K562 (cell line): ENCODE data around the gene EXOC3. TPM values are rescaled to one million over a fixed set of nuclear protein-coding genes. Genes with fewer than 3 reads are reported as not detected.

Experiments used
- ATAC-seq: fragments of 200-7000 bp; cut with Tn5 transposase; 3 replicates; pipeline ENCODE4 v1.9.1; 2020; ENCODE audit warnings: moderate library complexity
- BruUV-seq: library from RNA; stranded (reverse); fragments of 400-500 nt; replicated peaks from 2 replicates; lab custom pipeline; 2021; lab: Mats Ljungman, UMichigan
- CTCF ChIA-PET: fragments of 300-600 bp; formaldehyde crosslinking; extraction: SDS; loops from one replicate; lab custom pipeline; 2021; ENCODE audit warnings: low intra/inter-chr PET ratio; lab: Yijun Ruan, JAX
- POLR2A ChIA-PET: fragments of 300-600, 350-650 bp; sonication (Branson Sonifier 250); formaldehyde crosslinking; extraction: SDS; loops from one replicate; lab custom pipeline; 2021; ENCODE audit warnings: antibody characterized with exemption, inconsistent platforms; lab: Yijun Ruan, JAX
- DNase-seq, 4 experiments: peaks; one replicate each; pipeline versions ENCODE4 v3.0.0 to v3.0.0-alpha.2; 2011 to 2018; ENCODE audit warnings: low spot score in 3 of 4, mixed read lengths in 3 of 4; ENCODE audit errors: extremely low read depth in 1 of 4
- FAIRE-seq: peaks from 2 replicates; lab custom pipeline; 2011; peaks lifted over from hg19 to GRCh38; lab: Jason Lieb, UNC
- H2AFZ ChIP-seq: 2 replicates; pipeline ENCODE4 v1.6.0; 2011; ENCODE audit warnings: low read depth, low read length, control low read depth, inconsistent platforms
- H3K27ac ChIP-seq: fragments of 200-600 bp; 3 replicates; pipeline ENCODE4 v1.8.0; 2011; ENCODE audit warnings: low read depth, mild to moderate bottlenecking, control low read depth, inconsistent platforms, low read length, moderate library complexity, mixed read lengths; ENCODE audit errors: extremely low read depth
- H3K27me3 ChIP-seq, 2 experiments: fragments of 300-600 bp in 1 of 2; 2 replicates in 1 of 2; 3 replicates in 1 of 2; pipeline versions ENCODE4 v1.6.0 to v1.8.0; 2011; ENCODE audit warnings: inconsistent platforms in 2 of 2, low read length in 2 of 2, mild to moderate bottlenecking in 1 of 2, mixed read lengths in 1 of 2, moderate library complexity in 1 of 2; ENCODE audit not compliant: control insufficient read depth in 2 of 2, insufficient read depth in 2 of 2
- H3K36me3 ChIP-seq: fragments of 300-600 bp; 3 replicates; pipeline ENCODE4 v1.8.0; 2011; ENCODE audit warnings: mild to moderate bottlenecking, low read length, inconsistent platforms; ENCODE audit not compliant: control insufficient read depth, insufficient read depth
- H3K4me1 ChIP-seq, 2 experiments: fragments of 200-600 bp in 1 of 2; replicated peaks in 1 of 2; 2 replicates in 1 of 2; 3 replicates in 1 of 2; pipeline versions ENCODE4 v1.5.1 to v1.8.0; 2011; ENCODE audit warnings: inconsistent platforms in 2 of 2, low read length in 2 of 2, mild to moderate bottlenecking in 1 of 2, mixed read lengths in 1 of 2, moderate library complexity in 1 of 2; ENCODE audit not compliant: control insufficient read depth in 2 of 2, insufficient read depth in 2 of 2
- H3K4me2 ChIP-seq: 2 replicates; pipeline ENCODE4 v1.6.1; 2011; ENCODE audit warnings: low read length, control low read depth, inconsistent platforms, mixed read lengths; ENCODE audit not compliant: insufficient read depth
- H3K4me3 ChIP-seq: fragments of 200-600 bp; sonication (generic), shearing (Covaris generic); 2 replicates; pipeline ENCODE4 v1.5.1; 2016; ENCODE audit warnings: control low read depth, inconsistent platforms
- H3K79me2 ChIP-seq: fragments of 200-600 bp; 3 replicates; pipeline ENCODE4 v1.8.0; 2011; ENCODE audit warnings: low read length, inconsistent platforms; ENCODE audit not compliant: control insufficient read depth, insufficient read depth
- H3K9ac ChIP-seq, 2 experiments: 2 replicates each; pipeline versions ENCODE4 v1.6.0 to v1.6.1; 2011; ENCODE audit warnings: low read depth in 2 of 2, low read length in 2 of 2, control low read depth in 1 of 2, inconsistent platforms in 1 of 2, mild to moderate bottlenecking in 1 of 2, mixed read lengths in 1 of 2; ENCODE audit not compliant: insufficient read depth in 1 of 2
- H3K9me1 ChIP-seq: one replicate; pipeline ENCODE4 v1.6.0; 2011; ENCODE audit warnings: inconsistent platforms, mild to moderate bottlenecking, low read length, moderate library complexity; ENCODE audit not compliant: control insufficient read depth, insufficient read depth
- H3K9me3 ChIP-seq: replicated peaks from 2 replicates; pipeline ENCODE4 v1.5.1; 2011; ENCODE audit warnings: low read depth, low read length, inconsistent platforms; ENCODE audit not compliant: control insufficient read depth, insufficient read depth
- H4K20me1 ChIP-seq: replicated peaks from 2 replicates; pipeline ENCODE4 v1.6.1; 2011; ENCODE audit warnings: low read length, inconsistent platforms, mixed read lengths; ENCODE audit not compliant: control insufficient read depth, insufficient read depth
- NONO ChIP-seq, 2 experiments: fragments of 200-400 bp in 1 of 2; fragments of 450-650 bp in 1 of 2; formaldehyde crosslinking in 1 of 2; IDR thresholded peaks; 2 replicates each; pipeline ENCODE4 v1.6.1; 2017; ENCODE audit warnings: low read depth in 2 of 2, mild to moderate bottlenecking in 2 of 2, moderate library complexity in 2 of 2, low read length in 1 of 2
- POLR3A ChIP-seq: IDR thresholded peaks from 2 replicates; pipeline ENCODE4 v1.6.1; 2011; ENCODE audit warnings: borderline replicate concordance, mild to moderate bottlenecking, moderate library complexity; ENCODE audit not compliant: insufficient read length, insufficient read depth; ENCODE audit errors: extremely low read depth
- RAD21 ChIP-seq, 2 experiments: fragments of 250-450 bp in 1 of 2; fragments of 450-650 bp in 1 of 2; sonication (Bioruptor Pico) in 1 of 2; formaldehyde crosslinking in 1 of 2; IDR thresholded peaks in 1 of 2; conservative IDR thresholded peaks in 1 of 2; 2 replicates each; pipeline versions ENCODE4 v1.4.0 to v1.8.0; 2020 to 2022; ENCODE audit warnings: mild to moderate bottlenecking in 2 of 2, moderate library complexity in 1 of 2
- SAFB2 ChIP-seq: fragments of 200-400 bp; formaldehyde crosslinking; IDR thresholded peaks from 2 replicates; pipeline ENCODE4 v1.6.1; 2018; ENCODE audit warnings: borderline replicate concordance, low read length, low read depth, moderate library complexity; ENCODE audit not compliant: severe bottlenecking
- WGBS: fragments of 100-300 bp; shearing (Covaris generic); methylation state at CpG from one replicate; pipeline ENCODE4 v1.1.6; 2016; ENCODE audit warnings: low coverage, mixed read lengths; ENCODE audit not compliant: insufficient coverage; ENCODE audit errors: missing lambda C conversion rate; 5-methylcytosine and 5-hydroxymethylcytosine counted together
- in situ Hi-C: fragments of 300-500 bp; cut with MboI; formaldehyde crosslinking; loops from 4 replicates; pipeline ENCODE4 v1.15.0; 2018; ENCODE audit warnings: inconsistent platforms, mixed read lengths
- intact Hi-C: fragments of 100-400 bp; cut with micrococcal nuclease; formaldehyde crosslinking; loops from 2 replicates; pipeline ENCODE4 v1.14.2; 2022
- polyA plus RNA-seq, 8 experiments: library from polyadenylated mRNA; depleted of rRNA in 4 of 8; stranded (reverse) in 5 of 8; unstranded in 3 of 8; fragments of >200 nt; fragmentation: Nextera tagmentation in 2 of 8; fragmentation: Illumina TruSeq in 1 of 8; extraction: Ambion mirVana in 2 of 8; extraction: Trizol in 1 of 8; gene quantifications; 2 replicates each; pipeline versions ENCODE4 v1.2.1 to v1.2.3, GENCODE V29; 2011 to 2014; ENCODE audit warnings: inconsistent platforms in 1 of 8, missing spikeins in 1 of 8
- total RNA-seq, 7 experiments: library from RNA; depleted of rRNA in 6 of 7; stranded (reverse); fragments of >200 nt in 6 of 7; fragmentation: Illumina TruSeq in 2 of 7; extraction: Trizol in 2 of 7; gene quantifications; 2 replicates each; pipeline versions ENCODE4 v1.2.1 to v1.2.3, GENCODE V29; 2011 to 2021; ENCODE audit warnings: low replicate concordance in 1 of 7
- TF ChIP-seq, protein P1 (sequence below): fragments of 250-450 bp; sonication (Bioruptor Pico); IDR thresholded peaks from 2 replicates; pipeline ENCODE4 v1.8.0; 2022; ENCODE audit warnings: moderate library complexity, mild to moderate bottlenecking, inconsistent platforms

The EXOC3 gene
- total and polyA plus RNA-seq, 9 of the 15 experiments (the other 6 are each of a cell fraction or from before 2014, with no cell fraction given) = 1.4 to 41.9 (median 22.4) TPM

- Histone ChIP-seq H3K9me3 (no peaks in the 10 kb centered on the region), H3K27me3 (no peaks in the 10 kb centered on the region), H2AFZ (no peak overlapping the region), H3K79me2 (peaks cover 32% of the 10 kb centered on the region), H3K4me1 (peaks cover 17 to 34% of the 10 kb centered on the region in 2 experiments; a peak in 4 of 5 replicates), H3K4me2 (no peak overlapping the region), H3K27ac (no peak overlapping the region), H3K4me3 (no peak overlapping the region), H3K9me1 (peaks cover 13% of the 10 kb centered on the region), H3K36me3 (peaks cover 47% of the 10 kb centered on the region), H4K20me1 (no peaks in the 10 kb centered on the region; the same call in 1 of the 2 replicates), H3K9ac (peak overlapping the region in 1 of 2 experiments; percentile 66; a peak in 1 of 4 replicates)
- ChIA-PET POLR2A (interaction anchor here (0.9 to 1.9 kb wide), 4 partner anchors 11 to 124 kb away, joined by 3 to 6 read pairs (median 4); partner anchors contain the start of gene AHRR), CTCF (no interaction called here)
- intact Hi-C loops (no loop called here), in situ Hi-C loops (no loop called here)
- no peak for TF ChIP-seq SAFB2
- no peak for TF ChIP-seq RAD21 (CRISPR knock-in tag; conservative IDR thresholded peaks at IDR 0.05 in 1 of 2, IDR thresholded peaks at IDR 0.05 in 1 of 2)
- TF ChIP-seq, protein P1, sequence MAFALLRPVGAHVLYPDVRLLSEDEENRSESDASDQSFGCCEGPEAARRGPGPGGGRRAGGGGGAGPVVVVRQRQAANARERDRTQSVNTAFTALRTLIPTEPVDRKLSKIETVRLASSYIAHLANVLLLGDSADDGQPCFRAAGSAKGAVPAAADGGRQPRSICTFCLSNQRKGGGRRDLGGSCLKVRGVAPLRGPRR (CRISPR knock-in tag) = no peak
- TF ChIP-seq POLR3A = no peak
- no peak for TF ChIP-seq NONO (IDR thresholded peaks at IDR 0.05; ENCODE audit: low read depth in 2 of 2, low read length in 1 of 2)
- FAIRE-seq = no peak
- no TSS peak for BruUV-seq
- ATAC-seq = no peak
- no peak for DNase-seq
- 80% methylated on average over 8 of the region's 10 CpGs for WGBS
Measured at GRCh38 chr5:445591-445990, 2.6 kb downstream of the EXOC3 start.
